Measurements from ENCODE around the gene TRPM2.

DNA sequence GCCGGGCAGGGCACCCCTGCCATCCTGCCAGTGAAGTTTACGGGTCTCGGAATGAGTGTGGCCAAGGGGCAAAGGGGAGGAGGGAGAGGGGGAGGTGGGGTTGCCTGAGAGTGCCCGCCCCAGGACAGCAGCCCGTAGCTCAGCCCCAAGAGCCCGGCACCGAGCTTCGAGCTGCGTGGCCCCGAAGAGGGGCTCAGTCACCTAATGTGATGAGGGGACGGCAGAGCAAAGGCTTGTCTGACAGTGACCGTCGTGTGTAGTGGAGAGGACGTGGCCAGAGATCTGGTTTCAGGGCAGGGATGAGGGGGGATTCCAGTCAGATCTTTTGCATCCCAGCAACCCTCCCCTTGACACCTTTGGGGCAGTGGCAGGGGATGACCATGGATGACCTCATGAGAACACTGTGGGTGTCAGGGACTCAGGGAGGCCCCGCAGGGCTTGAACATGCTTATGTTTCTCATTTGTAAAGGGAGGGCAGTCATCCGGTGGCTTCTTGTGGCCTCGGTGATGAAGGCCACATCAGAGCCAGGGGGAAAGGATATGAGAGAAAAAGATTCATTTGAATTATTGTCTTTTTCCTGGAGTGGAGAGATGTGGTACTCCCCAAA, 1.1 kb upstream of the TRPM2 start:
- TF ChIP-seq CTCF (IDR thresholded peaks at IDR 0.05) (no peak), POLR2A (IDR thresholded peaks at IDR 0.05) (no peak)

Measured in esophagus squamous epithelium (tissue), 4 donors.